IMR-90 (cell line): Measurements from ENCODE around the gene BUB1. TPM values are rescaled to one million over a fixed set of nuclear protein-coding genes. Genes with fewer than 3 reads are reported as not detected.

Experiments used
- ATAC-seq: fragments of 200-7000 bp; cut with Tn5 transposase; 2 replicates; pipeline ENCODE4 v1.9.1; 2020; ENCODE audit warnings: low read depth, mild to moderate bottlenecking, moderate library complexity
- BruUV-seq: library from RNA; stranded (reverse); fragments of 400-500 nt; replicated peaks from 2 replicates; lab custom pipeline; 2021; lab: Mats Ljungman, UMichigan
- CTCF ChIA-PET: fragments of 300-600 bp; formaldehyde crosslinking; extraction: SDS; loops from one replicate; lab custom pipeline; 2021; ENCODE audit warnings: antibody characterized with exemption; lab: Yijun Ruan, JAX
- POLR2A ChIA-PET: fragments of 300-600 bp; sonication (Branson Sonifier 250); formaldehyde crosslinking; loops from one replicate; lab custom pipeline; 2022; ENCODE audit warnings: antibody characterized with exemption; ENCODE audit not compliant: unreplicated experiment; lab: Charles Lee
- DNase-seq: peaks from one replicate; pipeline ENCODE4 v3.0.0; 2013
- H2AFZ ChIP-seq: replicated peaks from 2 replicates; pipeline ENCODE3; 2013; ENCODE audit warnings: low read length, mild to moderate bottlenecking; ENCODE audit not compliant: poor library complexity
- H2AK5ac ChIP-seq: 2 replicates; pipeline ENCODE4 v1.6.1; 2013; ENCODE audit warnings: low read depth, low read length, inconsistent platforms
- H2AK9ac ChIP-seq: replicated peaks from 2 replicates; pipeline ENCODE3; 2013; ENCODE audit warnings: mild to moderate bottlenecking, low read depth, low read length, moderate library complexity; ENCODE audit not compliant: poor library complexity
- H2BK120ac ChIP-seq: 2 replicates; pipeline ENCODE4 v1.6.1; 2013; ENCODE audit warnings: low read depth, low read length, inconsistent platforms
- H2BK15ac ChIP-seq: 3 replicates; pipeline ENCODE4 v1.6.1; 2013; ENCODE audit warnings: low read depth, low read length, inconsistent platforms
- H2BK20ac ChIP-seq: 2 replicates; pipeline ENCODE4 v1.6.1; 2013; ENCODE audit warnings: low read depth, mild to moderate bottlenecking, inconsistent platforms, low read length, moderate library complexity
- H2BK5ac ChIP-seq: 2 replicates; pipeline ENCODE4 v1.6.1; 2013; ENCODE audit warnings: mild to moderate bottlenecking, low read depth, low read length, inconsistent platforms; ENCODE audit not compliant: poor library complexity, severe bottlenecking
- H3K14ac ChIP-seq: replicated peaks from 2 replicates; pipeline ENCODE4 v1.6.1; 2013; ENCODE audit warnings: low read depth, low read length, inconsistent platforms
- H3K18ac ChIP-seq: 2 replicates; pipeline ENCODE4 v1.6.1; 2013; ENCODE audit warnings: low read depth, low read length, control low read depth
- H3K23ac ChIP-seq: 2 replicates; pipeline ENCODE4 v1.6.1; 2013; ENCODE audit warnings: low read depth, low read length, inconsistent platforms
- H3K27ac ChIP-seq: 2 replicates; pipeline ENCODE4 v1.5.1; 2013; ENCODE audit warnings: mild to moderate bottlenecking, control low read depth, low read length; ENCODE audit not compliant: insufficient read depth
- H3K27me3 ChIP-seq: 2 replicates; pipeline ENCODE4 v1.6.1; 2013; ENCODE audit warnings: low read length; ENCODE audit not compliant: control insufficient read depth, insufficient read depth
- H3K36me3 ChIP-seq: 2 replicates; pipeline ENCODE4 v1.6.1; 2013; ENCODE audit warnings: low read length, mixed read lengths; ENCODE audit not compliant: control insufficient read depth, insufficient read depth
- H3K4ac ChIP-seq: 2 replicates; pipeline ENCODE4 v1.6.1; 2013; ENCODE audit warnings: low read depth, low read length, inconsistent platforms
- H3K4me1 ChIP-seq: 2 replicates; pipeline ENCODE4 v1.6.1; 2013; ENCODE audit warnings: low read length, mixed read lengths; ENCODE audit not compliant: control insufficient read depth, insufficient read depth
- H3K4me2 ChIP-seq: 2 replicates; pipeline ENCODE4 v1.6.1; 2013; ENCODE audit warnings: low read depth, mild to moderate bottlenecking, control low read depth, low read length, moderate library complexity
- H3K4me3 ChIP-seq: 2 replicates; pipeline ENCODE4 v1.5.1; 2013; ENCODE audit warnings: low read depth, mild to moderate bottlenecking, control low read depth, low read length, moderate library complexity; ENCODE audit not compliant: insufficient read depth
- H3K56ac ChIP-seq: 2 replicates; pipeline ENCODE4 v1.6.1; 2013; ENCODE audit warnings: low read length, inconsistent platforms; ENCODE audit not compliant: insufficient read depth; ENCODE audit errors: extremely low read depth
- H3K79me1 ChIP-seq, 2 experiments: 2 replicates each; pipeline ENCODE4 v1.6.1; 2013; ENCODE audit warnings: low read length in 2 of 2, inconsistent platforms in 1 of 2, low read depth in 1 of 2
- H3K9ac ChIP-seq: 2 replicates; pipeline ENCODE4 v1.6.1; 2013; ENCODE audit warnings: low read depth, low read length, control low read depth
- H3K9me1 ChIP-seq: 2 replicates; pipeline ENCODE4 v1.6.1; 2013; ENCODE audit warnings: low read length, inconsistent platforms; ENCODE audit not compliant: insufficient read depth
- H3K9me3 ChIP-seq: 2 replicates; pipeline ENCODE4 v1.6.1; 2013; ENCODE audit warnings: low read length; ENCODE audit not compliant: control insufficient read depth, insufficient read depth
- H4K20me1 ChIP-seq: 2 replicates; pipeline ENCODE4 v1.6.1; 2013; ENCODE audit warnings: low read length, inconsistent platforms; ENCODE audit not compliant: insufficient read depth
- H4K5ac ChIP-seq: 2 replicates; pipeline ENCODE4 v1.6.1; 2013; ENCODE audit warnings: mild to moderate bottlenecking, low read depth, low read length, control low read depth
- H4K8ac ChIP-seq, 2 experiments: 2 replicates each; pipeline ENCODE4 v1.6.1; 2013; ENCODE audit warnings: low read depth in 2 of 2, low read length in 2 of 2, control low read depth in 1 of 2, inconsistent platforms in 1 of 2
- H4K91ac ChIP-seq: 2 replicates; pipeline ENCODE4 v1.6.1; 2013; ENCODE audit warnings: low read depth, low read length, inconsistent platforms; ENCODE audit not compliant: insufficient read depth
- BHLHE40 ChIP-seq: fragments of 150-350 bp; IDR thresholded peaks from 2 replicates; pipeline ENCODE4 v1.6.1; 2016; ENCODE audit warnings: mild to moderate bottlenecking, low read depth, low read length
- WGBS, 2 experiments: methylation state at CpG; one replicate each; pipeline versions ENCODE4 v1.1.5 to v1.1.7; 2013; ENCODE audit warnings: missing lambda C conversion rate in 2 of 2; ENCODE audit not compliant: insufficient read length in 1 of 2; ENCODE audit errors: extremely low coverage in 2 of 2; 5-methylcytosine and 5-hydroxymethylcytosine counted together
- dilution Hi-C: fragments of 300-500 bp; cut with HindIII; formaldehyde crosslinking; loops from one replicate; pipeline ENCODE4 v1.14.3; 2018; ENCODE audit warnings: low sequenced_read_pairs; ENCODE audit not compliant: unreplicated experiment
- in situ Hi-C: fragments of 300-500 bp; cut with MboI; formaldehyde crosslinking; loops from 3 replicates; pipeline ENCODE4 v1.14.3; 2019; ENCODE audit warnings: low sequenced_read_pairs, inconsistent platforms, mixed read lengths
- intact Hi-C: fragments of 100-400 bp; cut with micrococcal nuclease; formaldehyde crosslinking; loops from 2 replicates; pipeline ENCODE4 v1.10.0; 2022
- polyA plus RNA-seq, 3 experiments: library from polyadenylated mRNA; depleted of rRNA; stranded (reverse); fragments of >200 nt; gene quantifications; 2 replicates each; pipeline ENCODE4 v1.2.3, GENCODE V29; 2012; ENCODE audit warnings: low replicate concordance in 1 of 3
- total RNA-seq: library from RNA; depleted of rRNA; stranded (reverse); fragments of >200 nt; gene quantifications from 2 replicates; pipeline ENCODE4 v1.2.3, GENCODE V29; 2012

BUB1 gene
- total and polyA plus RNA-seq, 2 of the 4 experiments (the other 2 are of a cell fraction), result 19.6 to 43.4 TPM

- BruUV-seq, result no TSS peak
- no peak for DNase-seq
These were observed 24.0 kb downstream of the BUB1 start for GRCh38 chr2:110653861-110654260.

More at GRCh38 chr2:110653861-110654260, 24.0 kb downstream of the BUB1 start:
- Histone ChIP-seq H3K4ac (no peak overlapping the region), H4K5ac (no peak overlapping the region), H3K79me1 (peaks cover 0 to 10% of the 10 kb centered on the region in 2 experiments; a peak in 2 of 4 replicates), H2BK5ac (no peak overlapping the region), H3K4me2 (no peak overlapping the region), H3K27me3 (no peaks in the 10 kb centered on the region), H2AK5ac (no peak overlapping the region), H3K14ac (no peak overlapping the region), H3K23ac (no peak overlapping the region), H3K56ac (no peak overlapping the region), H3K9me1 (peaks cover 5% of the 10 kb centered on the region), H3K27ac (no peak overlapping the region), H2BK20ac (no peak overlapping the region), H3K36me3 (peaks cover 8% of the 10 kb centered on the region), H3K18ac (no peak overlapping the region), H2AK9ac (no peak overlapping the region), H2BK120ac (no peak overlapping the region), H3K9ac (no peak overlapping the region), H3K4me1 (no peaks in the 10 kb centered on the region), H3K4me3 (no peak overlapping the region), H2AFZ (no peak overlapping the region), H4K91ac (no peak overlapping the region), H3K9me3 (no peaks in the 10 kb centered on the region), H4K20me1 (no peaks in the 10 kb centered on the region), H2BK15ac (no peak overlapping the region), H4K8ac (no peak overlapping the region)
- intact Hi-C loops (no loop called here), dilution Hi-C loops (no loop called here), in situ Hi-C loops (no loop called here)
- no CpG with 5 or more reads among the region's 3 CpGs for WGBS, 2 experiments
- no peak for TF ChIP-seq BHLHE40
- ChIA-PET CTCF (no interaction called here), POLR2A (no interaction called here)
- ATAC-seq, result no peak
